IPS-20b (cell line): ENCODE results near the gene CACNA1B.

Source experiments
- H3K27ac ChIP-seq: one replicate; pipeline ENCODE4 v1.5.1; 2013; ENCODE audit warnings: low read length
- H3K27me3 ChIP-seq: 2 replicates; pipeline ENCODE4 v1.6.1; 2013; ENCODE audit warnings: mild to moderate bottlenecking, low read length, inconsistent platforms; ENCODE audit not compliant: insufficient read depth
- H3K36me3 ChIP-seq: 2 replicates; pipeline ENCODE4 v1.6.1; 2013; ENCODE audit warnings: low read depth, mild to moderate bottlenecking, inconsistent platforms, low read length, moderate library complexity; ENCODE audit not compliant: insufficient read depth
- H3K4me1 ChIP-seq: 2 replicates; pipeline ENCODE4 v1.6.1; 2013; ENCODE audit warnings: mild to moderate bottlenecking, control low read depth, inconsistent platforms, low read length, moderate library complexity; ENCODE audit not compliant: insufficient read depth
- H3K4me3 ChIP-seq: 2 replicates; pipeline ENCODE4 v1.5.1; 2013; ENCODE audit warnings: mild to moderate bottlenecking, low read length, inconsistent platforms
- H3K9ac ChIP-seq: 2 replicates; pipeline ENCODE4 v1.6.1; 2013; ENCODE audit warnings: low read depth, mild to moderate bottlenecking, inconsistent platforms, low read length, moderate library complexity
- H3K9me3 ChIP-seq: 2 replicates; pipeline ENCODE4 v1.6.1; 2013; ENCODE audit warnings: mild to moderate bottlenecking, low read depth, low read length, inconsistent platforms; ENCODE audit not compliant: insufficient read depth

CACNA1B gene

DNA sequence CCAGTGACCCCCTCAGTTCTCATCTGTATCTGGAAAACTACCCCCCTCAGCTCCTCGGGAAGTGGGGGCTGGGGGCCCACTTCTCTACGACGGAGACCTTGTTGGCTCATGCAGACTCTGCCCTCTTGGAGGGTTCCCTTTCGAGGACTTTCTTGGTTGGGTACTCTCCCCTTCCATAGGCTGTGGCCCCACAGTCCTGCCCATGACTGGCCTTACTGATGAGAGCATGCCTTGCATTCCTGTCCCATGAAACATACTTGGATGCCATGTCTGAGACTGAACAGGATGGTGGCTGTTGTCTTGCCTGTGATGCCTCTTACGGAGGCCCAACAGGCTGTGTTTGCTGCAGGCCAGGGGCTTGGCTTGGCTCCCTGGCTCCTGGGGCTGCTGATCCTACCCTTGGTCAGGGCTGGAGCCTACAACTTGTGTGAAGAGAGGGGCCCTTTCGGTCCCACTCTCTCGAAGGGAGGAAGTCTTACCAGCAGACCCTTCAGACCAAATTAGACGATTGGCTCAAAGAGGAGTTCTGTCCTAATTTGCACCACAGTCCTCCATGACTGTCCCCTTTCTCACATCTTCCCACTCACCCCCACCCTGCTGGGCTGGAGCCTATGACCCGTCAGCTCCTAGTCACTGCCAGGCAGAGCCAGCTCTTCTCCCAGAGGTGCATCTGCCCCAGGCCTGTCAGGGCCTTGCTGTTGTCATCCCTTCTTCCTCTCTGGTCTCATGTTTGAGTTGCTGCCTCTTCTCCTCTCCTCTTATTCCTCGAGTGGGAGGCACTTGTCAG, 109.9 kb downstream of the CACNA1B start:
- Histone ChIP-seq H3K27me3 (no peaks in the 10 kb centered on the region), H3K9me3 (peaks cover 41% of the 10 kb centered on the region)

DNA sequence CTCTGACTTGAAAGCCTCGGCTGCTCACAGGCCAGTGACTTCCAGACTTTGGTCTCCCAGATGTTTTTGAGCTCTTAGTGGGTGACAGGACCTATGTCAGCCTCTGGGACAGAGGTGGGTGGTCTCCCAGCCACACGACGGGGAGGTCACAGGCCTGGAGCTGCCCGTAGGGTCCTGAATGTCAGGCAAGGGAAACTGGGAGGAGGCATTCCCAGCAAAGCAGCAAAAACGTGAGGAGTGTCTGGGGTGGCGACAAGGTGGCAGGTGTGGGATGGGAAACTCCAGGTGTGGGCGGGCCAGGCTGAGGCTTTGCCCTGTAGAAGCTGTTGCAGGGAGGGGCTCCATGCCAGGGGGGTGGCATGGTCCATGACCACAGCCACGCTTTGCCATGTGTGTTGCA, 110.5 kb downstream of the CACNA1B start:
- no peaks in the 10 kb centered on the region for H3K27me3 ChIP-seq

More for the DNA sequence above, 109.9 kb downstream of the CACNA1B start:
- H3K27ac ChIP-seq: no peak overlapping the region
- H3K9ac ChIP-seq: no peak overlapping the region
- H3K4me1 ChIP-seq: no peaks in the 10 kb centered on the region
- no peak overlapping the region for H3K4me3 ChIP-seq
- H3K36me3 ChIP-seq: peaks cover 15% of the 10 kb centered on the region; the same call in 1 of the 2 replicates

DNA sequence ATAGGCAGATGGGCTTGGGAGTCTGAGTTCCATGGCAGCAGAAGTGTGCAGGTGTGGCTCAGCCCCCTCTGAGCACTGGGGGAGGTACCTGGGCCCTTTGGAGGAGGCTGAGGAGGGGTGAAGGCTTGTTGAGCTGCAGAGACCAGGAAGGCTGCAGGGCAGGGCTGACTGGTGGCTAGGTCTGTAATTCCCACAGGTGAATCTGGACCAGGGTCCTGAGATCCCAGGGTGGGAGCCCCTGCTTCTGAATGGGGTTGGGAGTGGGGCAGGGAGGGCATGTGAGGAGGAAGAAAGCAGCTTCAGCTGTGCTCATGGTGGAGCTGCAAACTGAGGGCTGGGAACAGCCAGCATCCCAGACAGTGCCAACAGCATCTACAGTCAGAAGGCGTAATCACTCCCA, 111.1 kb downstream of the CACNA1B start:
- no peaks in the 10 kb centered on the region for H3K27me3 ChIP-seq
- no peak overlapping the region for H3K4me3 ChIP-seq
- H3K36me3 ChIP-seq: peaks cover 15% of the 10 kb centered on the region; the same call in 1 of the 2 replicates
- peaks cover 51% of the 10 kb centered on the region for H3K9me3 ChIP-seq
- no peak overlapping the region for H3K9ac ChIP-seq
- H3K4me1 ChIP-seq: no peaks in the 10 kb centered on the region
- no peak overlapping the region for H3K27ac ChIP-seq

More for the DNA sequence above, 110.5 kb downstream of the CACNA1B start:
- no peak overlapping the region for H3K9ac ChIP-seq
- peaks cover 46% of the 10 kb centered on the region for H3K9me3 ChIP-seq
- H3K4me1 ChIP-seq: no peaks in the 10 kb centered on the region
- peaks cover 15% of the 10 kb centered on the region; the same call in 1 of the 2 replicates for H3K36me3 ChIP-seq
- no peak overlapping the region for H3K4me3 ChIP-seq
- H3K27ac ChIP-seq: no peak overlapping the region

DNA sequence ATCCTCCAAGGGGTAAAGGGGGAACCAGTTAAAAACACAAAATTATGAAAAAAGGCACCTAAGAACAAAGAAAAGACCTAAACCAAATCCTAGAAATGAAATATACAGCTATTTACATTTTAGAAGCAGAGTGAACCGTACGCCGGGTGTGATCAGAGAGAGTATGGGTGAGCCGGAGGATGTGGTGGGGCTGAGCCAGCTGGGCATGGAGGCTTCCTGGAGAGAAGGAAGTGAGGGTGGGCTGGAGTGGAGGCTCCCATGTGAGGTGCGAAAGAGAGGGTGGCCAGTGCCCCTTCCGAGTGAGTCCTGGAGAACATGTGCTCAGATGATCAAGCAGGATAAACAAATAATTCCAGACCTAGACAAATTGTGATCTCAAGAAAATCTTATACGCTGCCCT, 111.6 kb downstream of the CACNA1B start:
- peaks cover 15% of the 10 kb centered on the region; the same call in 1 of the 2 replicates for H3K36me3 ChIP-seq
- H3K4me3 ChIP-seq: no peak overlapping the region
- no peaks in the 10 kb centered on the region for H3K27me3 ChIP-seq
- no peak overlapping the region for H3K9ac ChIP-seq
- peaks cover 55% of the 10 kb centered on the region for H3K9me3 ChIP-seq
- H3K4me1 ChIP-seq: no peaks in the 10 kb centered on the region
- H3K27ac ChIP-seq: no peak overlapping the region

- Histone ChIP-seq H3K4me3 (no peak overlapping the region), H3K9me3 (peaks cover 63% of the 10 kb centered on the region), H3K9ac (no peak overlapping the region), H3K4me1 (no peaks in the 10 kb centered on the region), H3K27me3 (no peaks in the 10 kb centered on the region), H3K36me3 (peaks cover 15% of the 10 kb centered on the region; the same call in 1 of the 2 replicates), H3K27ac (no peak overlapping the region)
Observed at GRCh38 chr9:137989999-137990715, 112.6 kb downstream of the CACNA1B start.

GRCh38 chr9:138003485-138004190, 126.1 kb downstream of the CACNA1B start:
- no peaks in the 10 kb centered on the region for H3K27me3 ChIP-seq
- no peaks in the 10 kb centered on the region for H3K4me1 ChIP-seq

DNA sequence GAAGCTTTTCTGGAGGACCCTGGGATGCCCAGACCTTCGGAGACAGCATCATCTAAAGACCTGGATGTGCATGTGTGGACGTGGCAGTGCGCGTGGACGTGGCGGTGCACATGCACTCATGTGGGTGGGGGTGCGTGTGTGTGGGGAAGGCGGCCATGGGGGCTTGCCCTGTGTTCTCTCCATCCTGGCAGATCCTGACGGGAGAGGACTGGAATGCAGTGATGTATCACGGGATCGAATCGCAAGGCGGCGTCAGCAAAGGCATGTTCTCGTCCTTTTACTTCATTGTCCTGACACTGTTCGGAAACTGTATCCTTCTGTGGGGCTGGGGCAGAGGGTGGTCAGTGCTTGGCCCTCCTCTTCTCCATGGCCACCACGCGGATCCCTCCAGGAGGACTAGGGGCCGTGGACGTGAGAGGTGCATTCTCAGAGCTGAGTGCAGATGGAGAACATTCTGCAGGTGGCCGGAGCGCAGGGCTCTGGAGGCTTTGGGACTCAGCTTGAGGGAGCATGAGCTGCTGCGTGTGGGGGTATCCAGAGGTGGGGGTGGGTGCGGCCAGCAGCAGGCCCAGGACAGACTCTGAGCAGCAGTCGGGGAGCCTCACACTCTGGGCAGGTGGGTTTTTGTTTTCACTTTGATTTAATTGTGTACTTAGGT, 129.1 kb downstream of the CACNA1B start:
- H3K9me3 ChIP-seq: no peaks in the 10 kb centered on the region
- no peak overlapping the region for H3K4me3 ChIP-seq
- no peak overlapping the region for H3K27ac ChIP-seq
- H3K27me3 ChIP-seq: no peaks in the 10 kb centered on the region
- no peaks in the 10 kb centered on the region for H3K36me3 ChIP-seq
- no peaks in the 10 kb centered on the region for H3K4me1 ChIP-seq
- no peak overlapping the region for H3K9ac ChIP-seq

More at GRCh38 chr9:138003485-138004190, 126.1 kb downstream of the CACNA1B start:
- Histone ChIP-seq H3K4me3 (no peak overlapping the region), H3K27ac (no peak overlapping the region), H3K9ac (no peak overlapping the region), H3K36me3 (no peaks in the 10 kb centered on the region), H3K9me3 (no peaks in the 10 kb centered on the region)

GRCh38 chr9:138007566-138007917, 130.0 kb downstream of the CACNA1B start:
- Histone ChIP-seq H3K9me3 (no peaks in the 10 kb centered on the region), H3K9ac (no peak overlapping the region), H3K4me1 (no peaks in the 10 kb centered on the region), H3K27me3 (no peaks in the 10 kb centered on the region), H3K36me3 (no peaks in the 10 kb centered on the region), H3K4me3 (no peak overlapping the region), H3K27ac (no peak overlapping the region)

DNA sequence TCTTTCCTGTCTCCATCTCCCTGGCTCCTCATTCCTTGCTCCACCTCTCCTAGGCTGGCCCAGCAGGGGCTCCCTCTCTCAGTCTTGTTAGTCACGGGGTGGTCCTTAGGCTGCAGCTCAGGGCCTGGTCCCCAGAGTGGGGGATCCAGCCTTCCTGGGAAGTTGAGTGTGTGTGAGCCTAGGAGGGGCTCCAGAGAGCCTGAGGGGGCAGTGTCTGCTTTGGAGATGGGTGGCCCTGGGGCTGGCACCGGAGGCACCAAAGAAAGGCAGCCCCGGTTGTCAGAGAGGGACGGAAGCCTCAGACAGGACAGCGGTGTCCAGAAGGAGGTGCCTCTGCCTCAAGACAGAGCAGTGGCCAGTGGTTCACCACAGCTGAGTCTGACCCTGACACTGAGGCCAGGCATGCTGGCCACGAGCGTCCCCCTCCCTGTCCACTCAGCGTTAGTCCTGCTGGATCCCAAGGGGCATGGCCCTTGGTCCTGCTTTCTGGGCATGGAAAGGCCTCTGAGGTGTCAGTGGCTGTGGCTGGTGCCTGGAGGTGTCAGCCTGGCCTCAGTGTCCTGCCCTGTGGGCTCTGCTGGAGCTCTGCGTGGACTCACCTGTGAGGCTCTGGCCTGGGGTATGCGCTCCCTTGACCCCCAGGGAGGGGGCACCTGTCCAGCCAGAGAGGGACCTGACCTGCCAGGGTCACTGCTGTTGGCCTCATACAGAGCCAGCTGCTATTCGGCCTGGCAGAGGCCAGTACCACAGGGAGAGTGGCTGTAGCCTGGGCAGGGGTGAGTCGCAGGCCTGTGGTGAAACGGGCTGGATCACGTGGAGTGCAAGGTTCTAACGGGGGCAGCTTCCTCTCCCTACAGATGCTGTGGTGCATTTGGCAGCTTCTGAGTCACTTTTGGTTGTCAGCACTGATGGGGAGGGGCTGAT, 130.6 kb downstream of the CACNA1B start:
- H3K4me3 ChIP-seq: no peak overlapping the region
- no peaks in the 10 kb centered on the region for H3K36me3 ChIP-seq
- no peaks in the 10 kb centered on the region for H3K27me3 ChIP-seq
- no peak overlapping the region for H3K9ac ChIP-seq
- H3K27ac ChIP-seq: no peak overlapping the region
- H3K9me3 ChIP-seq: no peaks in the 10 kb centered on the region
- no peaks in the 10 kb centered on the region for H3K4me1 ChIP-seq

- Histone ChIP-seq H3K9me3 (no peaks in the 10 kb centered on the region), H3K4me1 (no peaks in the 10 kb centered on the region), H3K27ac (no peak overlapping the region), H3K9ac (no peak overlapping the region), H3K4me3 (no peak overlapping the region), H3K27me3 (no peaks in the 10 kb centered on the region), H3K36me3 (no peaks in the 10 kb centered on the region)
Observed at GRCh38 chr9:138009016-138009802, 131.6 kb downstream of the CACNA1B start.
